DMS114 treated with DMSO at 0.1 percent for 48 hours (cell line): Measurements from ENCODE around the gene NMNAT3.

Experiments used
- DNase-seq: peaks from one replicate; lab custom pipeline; 2025; ENCODE audit not compliant: unreplicated experiment; lab: John Stamatoyannopoulos, UW

The NMNAT3 gene

DNA sequence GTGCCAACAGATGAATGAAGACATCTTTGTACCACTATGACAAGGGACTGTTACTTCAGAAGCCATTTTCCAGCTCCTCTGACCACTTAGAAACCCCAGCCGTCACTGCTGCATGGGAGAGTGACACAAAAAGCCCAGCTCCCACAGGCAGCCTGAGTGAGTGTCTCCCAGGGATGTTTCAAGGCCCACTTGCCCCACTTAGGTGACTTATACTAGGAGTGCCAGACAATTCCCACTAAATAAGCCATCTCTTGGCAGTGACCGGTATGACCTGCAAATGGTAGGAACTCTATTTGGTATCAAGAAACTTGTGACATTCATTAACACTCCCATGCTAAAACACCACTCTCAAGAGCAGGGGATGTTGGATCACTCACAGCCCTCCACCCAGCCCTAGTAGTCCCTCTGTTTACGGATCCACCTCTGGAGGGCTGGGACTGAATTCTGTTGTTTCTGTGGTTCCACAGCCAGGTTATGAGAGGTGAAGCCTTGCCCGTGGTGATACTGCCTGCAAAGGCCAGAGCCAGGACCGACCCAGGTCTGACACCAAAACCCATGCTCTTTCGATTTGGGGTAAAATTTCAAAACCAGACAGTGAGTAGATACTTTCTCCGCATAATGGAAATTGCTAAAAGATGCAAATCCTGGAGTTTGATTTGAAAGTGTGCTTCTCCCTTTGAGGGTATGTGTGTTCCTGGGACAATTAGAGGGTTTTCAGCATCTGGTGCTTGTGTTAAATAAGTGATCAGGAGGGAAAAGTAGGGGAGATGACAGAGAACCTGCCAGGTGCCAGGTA lies 152.7 kb downstream of the NMNAT3 start:
- no peak for DNase-seq

DNA sequence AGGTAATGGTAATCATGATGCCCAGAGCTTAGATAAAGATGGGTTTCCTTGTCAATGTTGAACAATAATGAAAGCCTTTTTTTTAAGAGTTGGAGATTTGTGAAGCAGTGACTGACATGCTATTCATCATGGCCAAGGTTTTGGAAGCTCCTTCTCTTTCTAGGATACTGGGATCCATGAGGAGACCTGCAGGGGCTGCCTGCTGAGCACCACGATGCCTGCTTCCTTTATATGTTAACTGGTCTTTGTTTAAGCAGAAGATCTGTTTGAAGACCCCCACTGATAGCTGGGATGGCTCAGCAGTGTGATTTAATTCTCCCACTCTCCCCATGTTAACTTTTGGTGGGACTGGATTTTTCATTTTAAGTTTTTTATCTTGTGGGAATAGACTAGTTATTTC lies 154.1 kb downstream of the NMNAT3 start:
- no peak for DNase-seq

GRCh38 chr3:139523166-139523565 lies 154.6 kb downstream of the NMNAT3 start:
- DNase-seq, result no peak

GRCh38 chr3:139522421-139522820 lies 155.4 kb downstream of the NMNAT3 start:
- DNase-seq, result no peak

- DNase-seq, result no peak
Measured at GRCh38 chr3:139521816-139522215, 156.0 kb downstream of the NMNAT3 start.

DNA sequence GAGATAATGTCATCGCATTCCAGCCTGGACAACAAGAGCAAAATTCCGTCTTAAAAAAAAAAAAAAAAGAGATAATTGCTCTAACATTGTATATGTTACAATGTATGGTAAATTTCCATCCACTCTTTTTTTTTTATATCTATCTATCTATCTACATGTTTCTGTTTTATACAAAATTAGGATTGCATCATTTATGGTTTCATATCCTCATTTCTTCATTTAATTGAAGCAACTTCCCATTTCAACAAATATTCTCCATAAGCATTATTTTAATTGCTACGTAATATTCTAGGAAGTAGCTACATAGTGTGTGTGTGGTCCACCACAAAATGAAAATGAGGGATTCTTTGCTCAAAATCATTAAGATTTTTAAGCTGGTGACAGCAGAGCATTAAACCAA lies 156.6 kb downstream of the NMNAT3 start:
- DNase-seq, result no peak

DNA sequence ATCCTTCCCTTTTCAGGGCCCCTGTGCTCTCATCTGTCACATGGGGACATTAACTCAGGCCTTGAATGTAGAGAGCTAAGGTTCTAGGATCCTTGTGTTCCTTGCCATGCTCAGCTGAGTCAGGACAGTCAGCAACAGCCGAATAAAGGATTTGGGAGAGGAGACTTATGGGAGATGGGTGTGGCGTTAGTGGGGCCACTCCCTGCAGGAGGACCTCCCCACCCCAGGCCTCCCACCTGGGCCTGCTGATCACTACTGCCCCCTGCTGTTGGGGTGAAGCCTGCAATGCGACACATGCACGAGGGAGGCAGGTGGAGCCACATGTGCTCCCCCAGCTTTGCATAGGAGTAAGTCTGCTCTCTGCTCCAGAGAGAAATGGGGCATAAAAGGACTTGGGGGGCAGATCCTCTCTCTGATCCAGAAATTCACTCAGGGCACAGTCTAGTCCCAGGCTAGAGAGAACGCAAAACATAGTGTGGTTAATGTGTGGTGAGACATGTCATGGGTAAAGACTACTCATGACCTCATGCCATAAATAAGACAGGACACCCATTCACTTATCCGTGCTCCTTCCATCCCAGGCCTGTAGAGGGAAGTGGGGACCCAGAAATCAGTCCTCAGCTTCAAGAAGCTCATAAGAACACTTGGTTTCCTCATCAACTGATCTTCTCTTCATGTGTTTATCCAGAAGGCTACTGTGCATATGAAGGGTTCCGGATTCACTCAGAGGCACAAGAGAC lies 157.6 kb downstream of the NMNAT3 start:
- DNase-seq, result no peak

- no peak for DNase-seq
Measured at GRCh38 chr3:139518926-139519842, 158.6 kb downstream of the NMNAT3 start.

- DNase-seq, result no peak
Measured at GRCh38 chr3:139518306-139518705, 159.5 kb downstream of the NMNAT3 start.

DNA sequence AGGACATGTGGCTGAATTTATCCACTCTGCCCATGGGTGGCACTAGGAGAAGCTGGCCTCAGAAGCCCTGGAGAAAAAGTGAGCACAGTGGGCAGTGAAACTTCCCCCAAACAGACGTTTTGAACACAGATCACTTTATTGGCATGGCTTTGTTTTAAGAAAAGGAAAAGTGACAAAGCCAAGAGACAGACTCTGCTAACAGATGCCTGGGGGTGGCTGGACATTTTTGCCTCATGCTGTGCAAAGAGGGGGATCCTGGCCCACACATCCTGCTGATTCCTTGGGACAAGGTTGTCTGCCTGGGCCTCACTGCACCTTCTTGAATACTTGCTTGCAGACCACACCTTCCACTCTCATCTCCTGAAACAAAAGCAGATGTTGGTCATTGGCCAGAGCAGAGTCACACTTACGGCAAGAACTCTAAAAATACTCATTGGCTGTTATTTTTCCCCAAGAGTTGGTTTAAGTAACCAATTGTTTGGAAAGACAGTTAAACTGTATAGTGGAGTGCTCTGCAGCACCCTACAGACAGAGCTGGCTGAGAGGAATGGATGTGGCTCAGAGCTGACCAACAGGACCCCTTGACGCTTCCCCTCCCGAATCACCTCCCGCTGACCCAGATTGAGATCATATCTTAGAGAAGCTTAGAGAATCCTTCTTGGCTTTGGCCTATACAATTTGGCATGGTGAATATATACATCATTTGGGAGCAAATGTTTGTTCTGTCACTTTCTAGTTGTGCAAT lies 160.3 kb downstream of the NMNAT3 start:
- no peak for DNase-seq

DNA sequence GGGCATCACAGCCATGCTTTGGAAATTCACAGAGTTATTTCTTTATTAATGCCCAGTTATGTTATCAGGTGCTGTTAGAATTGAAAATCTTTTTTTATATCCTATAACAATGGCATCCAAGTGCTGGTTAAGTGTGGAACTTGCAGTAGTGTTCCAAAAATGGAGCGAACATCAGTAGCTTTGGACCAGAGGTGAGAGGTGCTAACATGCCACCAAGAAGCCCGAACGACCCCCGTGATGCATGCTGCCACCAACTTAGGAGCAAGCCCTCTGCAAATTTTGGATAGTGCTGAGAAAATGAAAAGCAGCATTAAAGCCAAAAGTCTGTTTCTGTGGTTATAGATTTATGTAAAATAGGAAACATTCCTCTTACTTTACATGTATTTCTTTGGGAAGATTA lies 163.0 kb downstream of the NMNAT3 start:
- no peak for DNase-seq
